Measurements from ENCODE around the gene WDPCP.
"Not testable (repeated sequence)": the region's sequence is repeated elsewhere in the genome, so short reads cannot be mapped to it uniquely, and the experiment has no call there.

The WDPCP gene

DNA sequence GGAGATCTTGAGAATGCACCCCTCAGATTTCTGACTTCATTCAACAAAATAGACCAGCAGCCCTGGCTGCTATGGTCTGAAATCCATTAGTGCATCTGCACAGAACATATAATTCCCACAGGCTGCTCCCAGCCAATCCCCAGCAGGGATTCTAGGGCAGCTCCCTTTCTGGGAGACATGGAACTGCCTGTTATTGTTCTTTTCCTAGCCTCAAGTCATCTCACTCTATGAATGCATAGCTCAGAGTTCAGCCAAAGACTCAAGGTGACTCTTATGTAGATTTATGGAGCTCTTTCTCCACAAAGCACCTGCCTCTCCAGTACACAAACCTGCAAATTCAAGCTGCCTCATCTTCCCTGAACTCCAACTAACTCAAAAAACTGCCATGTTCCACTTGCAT lies 241.9 kb downstream of the WDPCP start:
- TF ChIP-seq, protein P1, sequence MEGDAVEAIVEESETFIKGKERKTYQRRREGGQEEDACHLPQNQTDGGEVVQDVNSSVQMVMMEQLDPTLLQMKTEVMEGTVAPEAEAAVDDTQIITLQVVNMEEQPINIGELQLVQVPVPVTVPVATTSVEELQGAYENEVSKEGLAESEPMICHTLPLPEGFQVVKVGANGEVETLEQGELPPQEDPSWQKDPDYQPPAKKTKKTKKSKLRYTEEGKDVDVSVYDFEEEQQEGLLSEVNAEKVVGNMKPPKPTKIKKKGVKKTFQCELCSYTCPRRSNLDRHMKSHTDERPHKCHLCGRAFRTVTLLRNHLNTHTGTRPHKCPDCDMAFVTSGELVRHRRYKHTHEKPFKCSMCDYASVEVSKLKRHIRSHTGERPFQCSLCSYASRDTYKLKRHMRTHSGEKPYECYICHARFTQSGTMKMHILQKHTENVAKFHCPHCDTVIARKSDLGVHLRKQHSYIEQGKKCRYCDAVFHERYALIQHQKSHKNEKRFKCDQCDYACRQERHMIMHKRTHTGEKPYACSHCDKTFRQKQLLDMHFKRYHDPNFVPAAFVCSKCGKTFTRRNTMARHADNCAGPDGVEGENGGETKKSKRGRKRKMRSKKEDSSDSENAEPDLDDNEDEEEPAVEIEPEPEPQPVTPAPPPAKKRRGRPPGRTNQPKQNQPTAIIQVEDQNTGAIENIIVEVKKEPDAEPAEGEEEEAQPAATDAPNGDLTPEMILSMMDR (IDR thresholded peaks at IDR 0.05; ENCODE audit: low read depth, low read length): no peak
- no peak for DNase-seq (ENCODE audit: extremely low read depth, low read depth)

DNA sequence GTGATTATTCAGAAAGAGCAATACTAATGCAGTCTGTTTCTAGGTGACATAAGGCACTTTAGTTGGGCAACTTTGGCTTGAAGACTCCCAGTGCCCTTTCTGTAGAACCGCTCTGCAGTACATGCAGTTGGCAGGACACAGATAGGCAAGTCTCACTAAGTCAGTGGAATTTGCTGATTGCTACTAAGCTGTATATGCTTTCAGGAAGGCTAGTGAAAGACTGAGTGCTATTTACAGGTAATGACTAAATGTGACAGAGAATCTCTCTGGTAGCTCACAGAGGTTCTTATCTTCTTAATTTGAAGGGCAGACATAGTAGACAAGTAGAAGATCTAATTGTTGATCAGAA lies 243.0 kb downstream of the WDPCP start:
- TF ChIP-seq, protein P1 (IDR thresholded peaks at IDR 0.05; ENCODE audit: low read depth, low read length): no peak
- DNase-seq (ENCODE audit: extremely low read depth, low read depth): no peak

GRCh38 chr2:63344575-63345284 lies 243.5 kb downstream of the WDPCP start:
- TF ChIP-seq, protein P1 (IDR thresholded peaks at IDR 0.05; ENCODE audit: low read depth, low read length): no peak
- no peak for DNase-seq (ENCODE audit: extremely low read depth, low read depth)

DNA sequence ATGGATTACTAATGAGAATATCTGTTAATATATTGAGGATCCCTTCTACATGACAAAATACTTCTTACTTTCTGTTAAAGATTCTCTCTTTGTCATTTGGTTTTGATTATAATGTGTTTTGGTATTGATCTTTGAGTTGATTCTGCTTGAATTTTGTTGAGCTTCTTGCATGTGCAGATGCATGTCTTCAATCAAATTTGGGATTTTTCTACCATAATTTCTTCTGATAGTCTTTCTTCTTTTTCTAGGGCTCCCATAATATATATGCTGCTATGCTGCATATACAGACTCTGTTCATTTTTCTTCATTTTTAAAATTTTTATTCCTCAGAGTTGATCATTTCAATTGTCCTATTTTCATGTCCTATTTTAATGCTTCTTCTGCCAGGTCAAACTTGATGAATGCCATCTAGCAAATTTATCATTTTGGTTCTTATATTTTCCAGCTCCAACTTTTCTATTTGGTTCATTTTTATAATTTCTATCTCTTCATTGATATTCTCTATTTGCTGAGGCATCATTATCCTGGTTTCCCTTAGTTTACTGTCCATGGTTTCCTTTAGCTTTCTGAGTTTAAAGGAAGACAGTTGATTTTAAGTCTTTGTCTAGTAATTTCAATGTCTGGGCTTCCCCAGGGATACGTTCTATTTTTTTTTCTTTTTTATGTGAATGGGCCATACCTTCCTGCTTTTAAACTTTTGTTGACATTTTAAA lies 244.7 kb downstream of the WDPCP start:
- TF ChIP-seq, protein P1 (IDR thresholded peaks at IDR 0.05; ENCODE audit: low read depth, low read length): no peak
- DNase-seq (ENCODE audit: extremely low read depth, low read depth): no peak

DNA sequence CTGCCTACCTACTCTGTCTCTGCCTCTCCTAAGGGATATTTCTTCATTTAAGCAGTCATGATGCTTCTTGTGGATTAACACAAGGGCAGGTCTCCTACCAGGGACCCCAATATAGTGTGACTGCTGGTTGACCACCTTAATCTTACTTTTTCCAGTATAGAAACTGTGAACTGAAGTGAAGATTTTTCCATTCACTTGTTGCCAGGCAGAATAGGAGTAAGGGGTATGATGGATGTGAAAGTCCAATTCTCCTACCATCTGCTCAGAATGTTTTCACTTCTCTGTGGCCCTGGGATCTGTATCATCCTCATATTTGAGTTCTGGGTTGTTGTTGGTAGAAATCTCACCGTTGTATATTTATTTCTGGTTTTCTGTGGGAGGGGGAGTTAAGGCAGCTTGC lies 247.8 kb downstream of the WDPCP start:
- TF ChIP-seq, protein P1 (IDR thresholded peaks at IDR 0.05; ENCODE audit: low read depth, low read length): no peak
- DNase-seq (ENCODE audit: extremely low read depth, low read depth): no peak

DNA sequence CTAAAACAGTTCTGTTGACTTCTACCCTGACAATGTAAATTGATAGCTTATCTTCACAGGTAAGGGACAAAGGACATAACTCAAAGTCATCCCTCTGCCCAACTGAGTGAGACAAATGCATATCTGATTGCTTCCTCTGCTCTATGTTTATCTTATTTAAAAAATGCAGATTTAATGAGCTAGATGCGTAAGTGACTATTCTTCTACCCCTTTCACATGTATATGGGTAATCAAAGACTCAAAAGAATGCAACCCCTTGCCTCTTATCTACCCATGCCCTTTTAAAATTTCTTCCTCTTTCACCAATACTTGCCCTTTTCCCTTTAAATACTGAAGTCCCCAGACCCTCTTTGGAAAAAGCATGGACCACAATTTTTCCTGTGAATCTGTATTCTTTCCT lies 253.4 kb downstream of the WDPCP start:
- no peak for DNase-seq (ENCODE audit: extremely low read depth, low read depth)
- TF ChIP-seq, protein P1 (IDR thresholded peaks at IDR 0.05; ENCODE audit: low read depth, low read length): no peak

DNA sequence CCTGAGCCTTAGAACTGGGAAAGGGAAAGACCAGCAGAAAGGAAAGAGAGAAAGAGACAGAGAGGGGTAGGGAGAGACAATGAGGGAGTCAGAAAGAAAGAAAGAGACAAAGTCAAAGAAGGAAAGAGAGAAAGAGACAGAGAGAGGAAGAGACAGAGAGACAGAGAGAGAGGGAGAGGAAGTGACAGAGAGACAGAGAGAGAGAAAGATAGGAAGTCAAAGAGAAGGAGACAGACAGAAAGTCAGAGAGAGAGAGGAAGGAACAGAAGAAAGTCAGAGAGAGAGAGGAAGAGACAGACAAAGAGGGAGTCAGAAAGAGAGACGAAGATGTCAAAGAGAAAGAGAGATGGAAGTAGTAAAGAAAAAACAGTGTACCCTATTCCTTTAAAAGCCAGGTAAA lies 261.8 kb downstream of the WDPCP start:
- TF ChIP-seq, protein P1 (IDR thresholded peaks at IDR 0.05; ENCODE audit: low read depth, low read length): no peak
- DNase-seq (ENCODE audit: extremely low read depth, low read depth): no peak

DNA sequence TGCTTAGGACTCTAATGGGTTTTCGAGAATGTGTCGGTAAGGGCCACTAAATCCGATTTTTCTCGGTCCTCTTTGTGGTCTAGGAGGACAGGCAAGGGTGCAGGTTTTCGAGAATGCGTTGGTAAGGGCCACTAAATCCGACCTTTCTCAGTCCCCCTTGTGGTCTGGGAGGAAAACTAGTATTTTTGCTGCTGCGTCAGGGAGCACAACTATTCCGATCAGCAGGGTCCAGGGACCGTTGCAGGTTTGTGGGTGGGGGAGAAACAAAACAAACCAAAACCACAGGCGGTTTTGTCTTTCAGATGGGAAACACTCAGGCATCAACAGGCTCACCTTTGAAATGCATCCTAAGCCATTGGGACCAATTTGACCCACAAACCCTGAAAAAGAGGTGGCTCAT lies 264.6 kb downstream of the WDPCP start:
- DNase-seq (ENCODE audit: extremely low read depth, low read depth): not testable (repeated sequence)

GRCh38 chr2:63321973-63322372 lies 266.3 kb downstream of the WDPCP start:
- not testable (repeated sequence) for DNase-seq (ENCODE audit: extremely low read depth, low read depth)

Measured in AG09319 (cell line).